HG02610 (cell line): ENCODE results near the gene DMAC2.
"Not testable (repeated sequence)": the region's sequence is repeated elsewhere in the genome, so short reads cannot be mapped to it uniquely, and the experiment has no call there.

Source experiments
- ATAC-seq: cut with Tn5 transposase; IDR thresholded peaks from one replicate; pipeline ENCODE4 v1.9.1; 2021; ENCODE audit warnings: mild to moderate bottlenecking, moderate library complexity; ENCODE audit not compliant: unreplicated experiment

The DMAC2 gene

GRCh38 chr19:41443813-41444455 is 4.2 kb upstream of the DMAC2 start:
- ATAC-seq, result no peak

- ATAC-seq, result no peak
Measured at GRCh38 chr19:41442473-41443355, 3.0 kb upstream of the DMAC2 start, which contains the start of gene ERICH4. TSS of gene ERICH4 (plus strand) at chr19:41443156. CDS start at chr19:41443170, 14 bp downstream.

GRCh38 chr19:41441321-41441945 is 1.7 kb upstream of the DMAC2 start:
- no peak for ATAC-seq

GRCh38 chr19:41437944-41438574 is 1.7 kb downstream of the DMAC2 start:
- ATAC-seq, result no peak

- ATAC-seq, result no peak
Measured at GRCh38 chr19:41436674-41436951, 3.1 kb downstream of the DMAC2 start.

GRCh38 chr19:41435936-41436673 is 3.6 kb downstream of the DMAC2 start:
- no peak for ATAC-seq

GRCh38 chr19:41435376-41435775 is 4.3 kb downstream of the DMAC2 start:
- not testable (repeated sequence) for ATAC-seq

- no peak for ATAC-seq
Measured at GRCh38 chr19:41434450-41434849, 5.3 kb downstream of the DMAC2 start.

GRCh38 chr19:41433171-41433570 is 6.5 kb downstream of the DMAC2 start:
- ATAC-seq, result no peak

- ATAC-seq, result no peak
Measured at GRCh38 chr19:41431426-41432386, 8.0 kb downstream of the DMAC2 start.

- no peak for ATAC-seq
Measured at GRCh38 chr19:41430922-41431321, 8.8 kb downstream of the DMAC2 start.

- ATAC-seq, result no peak
Measured at GRCh38 chr19:41428481-41428859, 11.2 kb downstream of the DMAC2 start.

- no peak for ATAC-seq
Measured at GRCh38 chr19:41427647-41428480, 11.8 kb downstream of the DMAC2 start.

- peak; percentile 43 for ATAC-seq
Measured at GRCh38 chr19:41426952-41427646, 12.6 kb downstream of the DMAC2 start, which contains the start of gene B3GNT8. TSS of gene B3GNT8 (minus strand) at chr19:41427374. CDS start at chr19:41426778, 596 bp downstream.

- ATAC-seq, result no peak
Measured at GRCh38 chr19:41426116-41426841, 13.4 kb downstream of the DMAC2 start.

- no peak for ATAC-seq
Measured at GRCh38 chr19:41425174-41426115, 14.3 kb downstream of the DMAC2 start.
